Stimulated activated CD4-positive, alpha-beta T cell treated with anti-CD3 and anti-CD28 coated beads, Interleukin-4, amount 100 ng/mL, for 24 hours (primary cell): ENCODE measurements around the gene PITPNM1.

ENCODE experiments used
- DNase-seq: peaks from one replicate; pipeline ENCODE4 v3.0.0-alpha.2; 2020

The PITPNM1 gene

GRCh38 chr11:67463186-67463585 lies 42.0 kb downstream of the PITPNM1 start:
- no peak for DNase-seq

DNA sequence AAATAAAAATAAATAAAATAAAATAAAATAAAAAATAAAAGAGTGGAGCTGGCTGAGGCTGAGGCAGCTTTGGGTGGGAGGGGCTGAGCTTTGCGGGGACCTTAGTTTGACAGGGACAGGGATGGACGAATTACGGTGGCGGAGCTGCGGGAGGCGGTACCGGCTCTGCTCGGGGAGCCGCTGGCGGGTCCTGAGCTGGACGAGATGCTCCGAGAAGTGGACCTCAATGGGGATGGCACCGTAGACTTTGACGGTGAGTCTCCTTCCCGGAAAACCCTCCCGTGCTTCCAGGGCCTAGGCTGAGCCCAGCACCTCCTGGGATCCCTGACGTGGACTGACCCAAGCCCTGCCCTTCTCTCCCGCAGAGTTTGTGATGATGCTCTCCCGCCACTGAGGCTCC lies 46.9 kb downstream of the PITPNM1 start:
- DNase-seq = no peak

GRCh38 chr11:67457453-67457852 lies 47.7 kb downstream of the PITPNM1 start:
- no peak for DNase-seq

DNA sequence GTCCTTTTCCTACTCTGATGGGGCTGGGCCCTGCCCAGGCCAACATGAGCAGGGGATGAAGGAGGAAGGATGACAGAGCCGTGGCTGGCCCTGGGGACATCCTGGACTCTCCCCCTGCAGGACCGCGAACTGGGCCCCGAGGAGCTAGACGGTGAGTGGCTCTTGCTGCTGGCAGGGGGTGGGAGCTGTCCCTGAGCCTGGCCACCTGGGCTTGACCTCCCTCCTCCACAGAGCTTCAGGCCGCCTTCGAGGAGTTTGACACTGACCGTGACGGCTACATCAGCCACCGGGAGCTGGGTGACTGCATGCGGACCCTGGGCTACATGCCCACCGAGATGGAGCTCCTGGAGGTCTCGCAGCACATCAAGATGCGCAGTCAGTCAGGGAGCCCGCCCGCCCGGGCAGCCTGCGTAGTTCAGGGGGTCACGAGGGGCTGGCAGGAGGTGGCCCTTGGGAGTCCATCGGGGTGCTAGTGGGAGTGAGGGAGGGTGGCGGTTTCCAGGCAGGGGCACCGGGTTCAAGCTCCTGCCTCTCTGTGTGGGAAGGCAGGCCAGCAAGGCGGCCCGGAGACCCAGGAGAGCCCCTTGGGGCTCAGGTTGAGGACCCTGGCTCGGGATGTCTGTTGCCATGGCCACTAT lies 49.0 kb downstream of the PITPNM1 start:
- DNase-seq = no peak

- no peak for DNase-seq
Measured at GRCh38 chr11:67455054-67455453, 50.1 kb downstream of the PITPNM1 start, which contains the start of gene CABP4. Gene CABP4 (plus strand): TSS chr11:67455354. CDS start chr11:67455424, 70 bp downstream.

GRCh38 chr11:67453816-67454732 lies 51.1 kb downstream of the PITPNM1 start:
- no peak for DNase-seq

DNA sequence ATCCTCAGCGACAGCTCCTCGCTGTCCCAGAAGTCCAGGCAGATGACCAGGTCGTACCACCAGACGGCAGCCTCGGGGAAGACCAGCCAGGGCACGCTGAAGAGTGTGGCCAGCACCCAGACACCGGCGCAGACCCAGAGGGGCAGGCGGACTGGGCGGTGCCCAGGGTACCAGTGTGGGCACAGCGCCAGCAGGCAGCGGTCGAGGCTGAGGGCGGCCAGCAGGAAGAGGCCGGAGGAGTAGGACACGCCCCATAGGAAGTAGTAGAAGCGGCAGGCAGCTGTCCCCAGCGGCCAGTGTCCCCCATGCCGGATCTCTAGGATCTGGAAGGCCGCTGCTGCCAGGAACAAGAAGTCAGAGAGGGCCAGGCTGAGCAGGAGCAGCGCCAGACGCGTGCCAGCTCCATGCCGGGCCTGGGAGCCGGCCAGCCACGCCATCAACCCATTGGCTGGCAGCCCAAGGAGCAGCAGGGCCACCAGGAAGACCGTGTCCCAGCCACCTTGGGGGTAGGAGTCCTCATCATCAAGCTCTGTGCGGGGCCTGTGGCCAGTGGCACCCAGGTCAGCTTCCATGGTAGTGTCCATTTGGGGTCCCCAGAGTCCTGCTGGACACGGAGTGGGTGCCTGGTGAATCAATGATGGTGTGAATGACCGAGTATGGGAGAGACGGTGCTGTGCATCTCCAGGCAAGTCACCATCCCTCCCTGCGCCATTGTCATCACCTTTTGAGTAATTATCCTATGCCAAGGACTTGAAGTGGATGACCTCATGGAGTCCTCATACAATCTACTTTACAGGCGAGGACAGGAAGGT lies 52.8 kb downstream of the PITPNM1 start, which contains the start of gene GPR152:
TSS of gene GPR152 (minus strand) at position 589 of the 812 bp plus-strand sequence. CDS start at position 584, 5 bp downstream.
- DNase-seq = no peak

DNA sequence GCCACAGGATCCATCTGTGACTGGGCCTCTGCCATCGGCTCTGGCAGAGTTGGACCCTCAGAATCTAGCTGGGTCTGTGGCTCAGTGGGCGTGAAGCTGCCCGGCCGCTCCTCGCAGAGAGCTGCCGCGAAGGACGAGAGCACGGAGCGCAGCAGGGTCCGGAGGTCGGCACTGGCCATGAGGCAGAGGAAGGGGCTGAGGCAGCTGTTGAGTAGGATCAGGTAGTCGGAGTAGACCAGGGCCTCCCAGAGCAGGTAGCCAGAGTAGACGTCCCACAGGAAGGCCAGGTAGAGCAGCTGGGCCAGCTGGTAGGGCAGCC lies 53.5 kb downstream of the PITPNM1 start:
- DNase-seq = no peak

- DNase-seq = no peak
Measured at GRCh38 chr11:67450796-67451657, 54.1 kb downstream of the PITPNM1 start.

- DNase-seq = no peak
Measured at GRCh38 chr11:67449116-67449844, 55.9 kb downstream of the PITPNM1 start.

- DNase-seq = no peak
Measured at GRCh38 chr11:67448220-67448609, 56.9 kb downstream of the PITPNM1 start.

GRCh38 chr11:67445515-67445914 lies 59.6 kb downstream of the PITPNM1 start:
- no peak for DNase-seq

- DNase-seq = no peak
Measured at GRCh38 chr11:67442504-67443404, 62.4 kb downstream of the PITPNM1 start.
